HG03097 (cell line): ENCODE data around the gene HOXC12.

Experiments used
- ATAC-seq: cut with Tn5 transposase; IDR thresholded peaks from one replicate; pipeline ENCODE4 v1.9.1; 2021; ENCODE audit not compliant: unreplicated experiment, low FRiP score

The HOXC12 gene

DNA sequence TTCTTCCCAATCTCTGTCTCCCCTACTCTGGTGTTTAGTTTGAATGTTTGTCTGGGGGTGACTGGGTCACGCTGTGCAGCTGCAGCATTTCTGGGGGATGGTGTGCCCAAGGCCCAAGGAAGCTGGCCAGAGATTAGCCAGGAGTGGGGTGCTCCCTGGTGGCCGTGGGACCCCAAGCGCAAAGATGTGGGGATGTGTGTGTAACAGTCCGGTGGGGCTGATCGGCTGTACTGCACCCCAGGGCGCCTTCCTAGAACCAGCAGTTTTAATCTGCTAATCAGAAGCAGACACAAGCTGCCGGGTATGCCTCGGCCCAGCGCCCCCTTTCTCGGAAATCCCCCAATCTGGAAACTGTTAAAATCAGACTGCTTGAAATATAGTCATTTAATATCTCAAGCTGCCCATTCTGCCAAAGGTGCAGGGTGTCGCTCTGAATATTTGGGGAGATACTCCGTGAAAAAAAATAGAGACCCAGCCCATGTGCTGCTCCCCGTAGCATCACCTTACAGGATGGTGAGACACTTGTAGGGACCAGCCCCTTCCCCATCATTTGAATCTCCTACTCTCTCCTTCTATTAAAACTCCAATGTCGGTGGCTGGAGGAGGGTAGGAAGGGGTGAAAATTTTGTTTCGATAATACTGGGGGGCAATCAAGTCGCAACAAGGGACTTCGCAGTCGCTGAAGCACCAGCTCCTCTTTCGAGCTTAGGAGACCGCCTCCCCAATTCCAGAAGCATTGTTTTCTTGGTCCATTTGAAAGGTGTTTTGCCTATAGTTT is 49.5 kb downstream of the HOXC12 start:
- ATAC-seq: no peak

DNA sequence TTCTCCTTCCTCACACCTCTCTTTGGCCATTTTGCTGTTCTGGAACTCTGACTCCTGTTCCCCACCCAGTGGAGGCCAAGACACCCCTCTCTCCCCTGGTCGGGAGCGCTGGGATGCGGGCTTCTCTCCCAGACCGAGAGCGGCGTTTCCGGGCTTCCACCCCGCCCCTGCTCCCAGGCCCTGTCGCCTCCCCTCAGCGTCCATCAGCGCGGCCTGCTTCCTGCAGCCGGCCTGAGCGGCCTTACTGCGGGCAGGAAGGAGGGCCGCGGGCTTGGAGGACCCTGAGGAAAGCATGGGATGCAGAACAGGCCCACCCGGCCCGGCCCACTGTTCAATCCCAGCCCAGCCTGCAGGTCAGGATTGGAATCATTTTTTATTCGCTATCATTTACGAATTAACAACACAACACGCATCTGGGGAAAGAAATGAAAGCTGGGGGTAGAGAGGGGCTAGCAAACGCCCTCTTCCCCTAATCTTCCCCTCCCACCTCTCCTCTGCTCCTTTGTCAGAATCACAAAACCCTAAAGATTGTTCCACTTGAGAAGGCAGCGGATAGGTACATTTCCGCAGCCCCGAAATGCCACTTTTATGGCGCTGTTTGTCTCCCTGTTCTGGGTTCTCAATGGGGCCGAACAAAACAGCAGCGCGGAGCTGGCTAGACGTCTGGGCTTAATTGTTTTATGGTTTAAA is 50.3 kb downstream of the HOXC12 start:
- no peak for ATAC-seq

- no peak for ATAC-seq
Measured at GRCh38 chr12:54005531-54005852, 50.8 kb downstream of the HOXC12 start.

DNA sequence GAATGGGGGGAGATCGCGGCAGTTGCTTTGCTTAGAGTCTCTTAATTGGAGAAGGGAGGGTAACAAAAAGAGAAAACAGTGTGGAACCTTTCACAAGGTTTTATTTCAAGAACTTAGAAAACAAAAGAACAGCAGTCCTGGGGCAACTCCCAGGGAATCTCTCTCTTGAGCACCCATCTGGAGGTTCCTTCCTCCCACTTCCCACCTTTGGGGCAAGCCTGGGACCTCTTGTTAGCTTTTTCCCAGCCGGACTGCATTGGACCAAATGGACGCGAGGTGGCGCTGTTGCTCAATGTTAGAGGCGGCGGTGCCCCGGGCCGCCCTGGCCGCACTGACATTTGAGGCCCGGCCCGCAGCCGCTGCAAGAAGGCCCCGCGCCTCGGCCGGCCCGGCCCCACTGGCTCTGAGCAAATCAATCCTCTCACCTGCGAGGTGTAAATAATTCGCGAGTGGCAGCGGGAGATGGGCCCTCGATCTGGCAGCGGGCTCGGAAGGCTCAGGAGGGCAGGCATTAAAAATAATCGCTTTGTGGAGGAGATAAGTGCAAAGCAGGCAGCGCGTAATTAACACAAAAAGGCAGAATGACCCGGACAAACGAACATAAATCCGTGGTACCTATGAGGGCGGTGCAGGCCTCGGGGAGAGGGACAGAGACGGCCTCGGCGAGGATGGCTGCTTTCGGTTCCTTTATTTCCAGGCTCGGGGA is 51.3 kb downstream of the HOXC12 start:
- peak; percentile 62 for ATAC-seq

DNA sequence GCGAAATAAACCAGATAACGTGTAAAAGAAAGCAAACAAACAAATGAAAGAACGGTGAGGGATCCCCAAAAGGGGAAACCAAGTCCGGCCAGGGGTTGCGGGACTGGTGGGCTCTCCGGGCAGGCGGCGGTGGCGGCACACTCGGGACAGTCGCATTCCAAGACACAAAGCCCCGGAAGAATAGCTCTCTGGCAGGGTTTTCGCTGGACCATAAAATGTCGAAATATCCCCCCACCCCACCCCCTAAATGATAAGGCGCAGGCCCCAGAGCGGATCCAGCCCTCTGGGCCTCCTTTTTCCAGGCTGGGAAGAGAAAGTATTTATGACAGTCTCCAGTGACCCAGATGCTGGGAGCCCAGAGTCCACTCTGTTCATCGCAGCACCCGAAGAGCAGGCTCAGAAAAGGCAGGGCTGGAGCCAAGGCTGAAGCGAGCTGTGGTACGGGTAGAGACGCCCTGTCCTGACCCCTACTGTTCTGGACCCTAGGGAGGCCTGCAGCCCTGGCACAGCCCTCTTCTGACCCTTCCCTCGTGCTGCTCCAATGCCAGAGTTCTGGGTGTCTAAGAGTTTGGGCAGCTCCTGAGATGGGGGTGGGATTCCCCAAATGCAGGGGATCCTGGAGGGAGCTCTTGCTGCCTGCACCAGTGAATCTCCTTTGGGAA is 52.0 kb downstream of the HOXC12 start:
- ATAC-seq: no peak

- no peak for ATAC-seq
Measured at GRCh38 chr12:54007538-54008259, 53.0 kb downstream of the HOXC12 start.

DNA sequence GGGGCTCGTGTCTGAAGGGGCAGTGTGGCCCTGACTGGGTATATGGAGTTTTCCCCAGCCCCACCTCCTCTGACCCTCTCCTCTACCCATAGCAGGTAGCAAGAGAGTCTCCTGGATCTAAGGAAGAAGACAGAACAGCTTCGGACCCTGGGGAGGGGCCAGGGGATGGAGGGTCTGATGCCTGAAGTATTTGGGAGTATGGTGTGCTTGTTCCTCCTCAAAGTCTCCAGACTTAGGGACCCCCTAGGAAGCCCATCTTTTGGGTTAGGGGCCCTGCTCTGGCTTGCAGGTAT is 53.5 kb downstream of the HOXC12 start:
- ATAC-seq: no peak
